Activated B cell treated with CpG ODN at 0.5 μM for 24 hours (primary cell): Measurements from ENCODE around the gene MAP2K7. TPM values are rescaled to one million over a fixed set of nuclear protein-coding genes. Genes with fewer than 3 reads are reported as not detected.

Experiments used
- ATAC-seq: fragments of 200-7000 bp; cut with Tn5 transposase; one replicate; pipeline ENCODE4 v1.10.0; 2021; ENCODE audit warnings: low read depth, mild to moderate bottlenecking, moderate library complexity
- CTCF ChIA-PET: fragments of 350-600 bp; sonication (Branson Sonifier 250); formaldehyde crosslinking; loops from one replicate; lab custom pipeline; 2021; ENCODE audit warnings: antibody characterized with exemption; lab: Charles Lee
- POLR2A ChIA-PET: fragments of 350-600 bp; sonication (Branson Sonifier 250); formaldehyde crosslinking; loops from one replicate; lab custom pipeline; 2021; ENCODE audit warnings: antibody characterized with exemption; lab: Charles Lee
- DNase-seq: peaks from one replicate; pipeline ENCODE4 v3.0.0; 2022
- H3K27ac Mint-ChIP-seq: one replicate; pipeline ENCODE4 v1.8.0; 2020; ENCODE audit warnings: mixed read lengths
- H3K27me3 Mint-ChIP-seq: one replicate; pipeline ENCODE4 v1.8.0; 2021; ENCODE audit warnings: mixed read lengths
- H3K36me3 Mint-ChIP-seq: one replicate; pipeline ENCODE4 v1.8.0; 2021; ENCODE audit warnings: low read depth, mixed read lengths
- H3K4me1 Mint-ChIP-seq: one replicate; pipeline ENCODE4 v1.8.0; 2021; ENCODE audit warnings: mixed read lengths
- H3K4me3 Mint-ChIP-seq: one replicate; pipeline ENCODE4 v1.8.0; 2020; ENCODE audit warnings: mild to moderate bottlenecking, mixed read lengths
- H3K9me3 Mint-ChIP-seq: one replicate; pipeline ENCODE4 v1.8.0; 2020; ENCODE audit warnings: mixed read lengths
- CTCF ChIP-seq: fragments of 200-600 bp; IDR thresholded peaks from one replicate; pipeline ENCODE4 v1.8.0; 2022; ENCODE audit warnings: antibody characterized with exemption, mild to moderate bottlenecking
- intact Hi-C: fragments of 100-400 bp; cut with micrococcal nuclease; formaldehyde crosslinking; loops from one replicate; pipeline ENCODE4 v1.15.1; 2024
- total RNA-seq: library from RNA; stranded (reverse); gene quantifications from 2 replicates; pipeline ENCODE4 v1.2.3, GENCODE V29; 2022

MAP2K7 gene
- total RNA-seq, 1 donor from 2014 or later: 52.8 TPM

GRCh38 chr19:7908078-7908699, 4.5 kb downstream of the MAP2K7 start:
- no peak for TF ChIP-seq CTCF
- H3K9me3 Mint-ChIP-seq: no peaks in the 10 kb centered on the region
- H3K4me3 Mint-ChIP-seq: no peak overlapping the region
- no peak for DNase-seq
- CTCF ChIA-PET: no interaction called here
- H3K4me1 Mint-ChIP-seq: peaks cover 25% of the 10 kb centered on the region
- H3K27ac Mint-ChIP-seq: no peak overlapping the region
- no peak for ATAC-seq
- H3K36me3 Mint-ChIP-seq: peaks cover 53% of the 10 kb centered on the region
- intact Hi-C loops: no loop called here
- H3K27me3 Mint-ChIP-seq: no peaks in the 10 kb centered on the region
- POLR2A ChIA-PET: interaction anchor here (0.7 to 1.4 kb wide), 3 partner anchors 9 to 839 kb away, joined by 4 to 7 read pairs (median 4); partner anchors contain the start of gene SNAPC2

GRCh38 chr19:7908742-7909461, 5.2 kb downstream of the MAP2K7 start:
- peaks cover 53% of the 10 kb centered on the region for H3K36me3 Mint-ChIP-seq
- TF ChIP-seq CTCF: no peak
- CTCF ChIA-PET: no interaction called here
- H3K4me3 Mint-ChIP-seq: no peak overlapping the region
- DNase-seq: no peak
- peaks cover 22% of the 10 kb centered on the region for H3K4me1 Mint-ChIP-seq
- intact Hi-C loops: no loop called here
- no peaks in the 10 kb centered on the region for H3K9me3 Mint-ChIP-seq
- H3K27me3 Mint-ChIP-seq: no peaks in the 10 kb centered on the region
- POLR2A ChIA-PET: interaction anchor here (0.7 to 1.4 kb wide), 3 partner anchors 8 to 104 kb away, joined by 4 to 6 read pairs (median 4); partner anchors contain the start of gene SNAPC2
- ATAC-seq: no peak
- H3K27ac Mint-ChIP-seq: no peak overlapping the region

GRCh38 chr19:7909471-7910067, 5.9 kb downstream of the MAP2K7 start:
- no peak for TF ChIP-seq CTCF
- POLR2A ChIA-PET: interaction anchor here (0.7 to 1.4 kb wide), 2 partner anchors 11 to 104 kb away, joined by 4 to 6 read pairs; partner anchors contain the start of gene SNAPC2

GRCh38 chr19:7910321-7911161, 6.9 kb downstream of the MAP2K7 start:
- Mint-ChIP-seq H3K4me1 (peaks cover 11% of the 10 kb centered on the region), H3K27me3 (peaks cover 8% of the 10 kb centered on the region), H3K4me3 (no peak overlapping the region), H3K36me3 (peaks cover 45% of the 10 kb centered on the region), H3K9me3 (no peaks in the 10 kb centered on the region), H3K27ac (no peak overlapping the region)
- no peak for ATAC-seq
- no peak for TF ChIP-seq CTCF
- DNase-seq: no peak
- ChIA-PET CTCF (no interaction called here), POLR2A (interaction anchor here (1.0 kb wide), 1 partner anchor 10 kb away, joined by 3 read pairs; the partner anchor contains the start of gene SNAPC2)
- intact Hi-C loops: no loop called here

More at GRCh38 chr19:7909471-7910067, 5.9 kb downstream of the MAP2K7 start:
- no peak for DNase-seq
- ATAC-seq: no peak
- Mint-ChIP-seq H3K9me3 (no peaks in the 10 kb centered on the region), H3K4me1 (peaks cover 18% of the 10 kb centered on the region), H3K4me3 (no peak overlapping the region), H3K36me3 (peaks cover 50% of the 10 kb centered on the region), H3K27me3 (no peaks in the 10 kb centered on the region), H3K27ac (no peak overlapping the region)
- intact Hi-C loops: no loop called here
- CTCF ChIA-PET: no interaction called here
